Spleen (tissue), 11 donors: Measurements from ENCODE around the gene CAMTA1. TPM values are rescaled to one million over a fixed set of nuclear protein-coding genes. Genes with fewer than 3 reads are reported as not detected.

Experiments
- DNase-seq: peaks from one replicate; pipeline ENCODE4 v3.0.0-alpha.2; 2020
- H3K27ac ChIP-seq, 8 donors: fragments of 200-600 bp; sonication (generic) in 7 of 8; 1 replicate in 4 of 8; 2 replicates in 4 of 8; pipeline versions ENCODE4 v1.5.0 to v1.8.0; 2016 to 2021; ENCODE audit warnings: inconsistent platforms in 4 of 8, mild to moderate bottlenecking in 4 of 8, moderate library complexity in 1 of 8
- H3K27me3 ChIP-seq, 7 donors: fragments of 200-600 bp; sonication (generic) in 6 of 7; replicated peaks in 1 of 7; 1 replicate in 4 of 7; 2 replicates in 3 of 7; pipeline versions ENCODE4 v1.5.0 to v1.8.0; 2016 to 2021; ENCODE audit warnings: inconsistent platforms in 3 of 7, mild to moderate bottlenecking in 1 of 7
- H3K36me3 ChIP-seq, 6 donors: fragments of 200-600 bp; sonication (generic) in 5 of 6; 1 replicate in 4 of 6; 2 replicates in 2 of 6; pipeline versions ENCODE4 v1.5.0 to v1.8.0; 2016 to 2021; ENCODE audit warnings: inconsistent platforms in 2 of 6
- H3K4me1 ChIP-seq, 6 donors: fragments of 200-600 bp; sonication (generic) in 5 of 6; 1 replicate in 3 of 6; 2 replicates in 3 of 6; pipeline versions ENCODE4 v1.5.0 to v1.8.0; 2016 to 2021; ENCODE audit warnings: inconsistent platforms in 3 of 6
- H3K4me3 ChIP-seq, 8 donors: fragments of 200-600 bp; sonication (generic) in 7 of 8; 1 replicate in 4 of 8; 2 replicates in 4 of 8; pipeline versions ENCODE4 v1.5.0 to v1.8.0; 2016 to 2021; ENCODE audit warnings: inconsistent platforms in 4 of 8, mild to moderate bottlenecking in 4 of 8, moderate library complexity in 2 of 8
- H3K9me3 ChIP-seq, 8 donors: fragments of 200-600 bp; sonication (generic) in 7 of 8; 1 replicate in 4 of 8; 2 replicates in 4 of 8; pipeline versions ENCODE4 v1.5.0 to v1.8.0; 2016 to 2021; ENCODE audit warnings: inconsistent platforms in 4 of 8
- CTCF ChIP-seq, 11 experiments: fragments of 200-600 bp in 7 of 11; fragments of 450-650 bp in 4 of 11; sonication (generic) in 4 of 11; IDR thresholded peaks in 8 of 11; conservative IDR thresholded peaks in 3 of 11; 1 replicate in 7 of 11; 2 replicates in 4 of 11; pipeline versions ENCODE4 v1.4.0 to v1.8.0; 2016 to 2021; ENCODE audit warnings: antibody characterized with exemption in 11 of 11, inconsistent platforms in 4 of 11, mild to moderate bottlenecking in 1 of 11
- POLR2A ChIP-seq, 3 donors: fragments of 450-650 bp; IDR thresholded peaks; one replicate each; pipeline ENCODE4 v1.5.1; 2017; ENCODE audit warnings: antibody characterized with exemption in 3 of 3, mild to moderate bottlenecking in 1 of 3
- POLR2AphosphoS5 ChIP-seq, 3 donors: sonication (generic); formaldehyde crosslinking; IDR thresholded peaks; one replicate each; pipeline ENCODE4 v1.5.1; 2017; ENCODE audit warnings: antibody characterized with exemption in 3 of 3
- WGBS, 5 donors: extraction: QIAGEN DNeasy Blood & Tissue Kit in 3 of 5; methylation state at CpG; one replicate each; pipeline versions ENCODE4 v1.1.5 to v1.1.7; 2013 to 2018; 5-methylcytosine and 5-hydroxymethylcytosine counted together
- intact Hi-C: fragments of 100-400 bp; cut with DNase I; formaldehyde crosslinking; loops from one replicate; pipeline ENCODE4 v1.15.0; 2023; ENCODE audit warnings: low total_unique reads
- polyA plus RNA-seq, 3 donors: library from polyadenylated mRNA; stranded (reverse); fragments of 200-250 nt; gene quantifications; one replicate each; pipeline ENCODE4 v1.2.1, GENCODE V29; 2013
- total RNA-seq, 7 donors: library from RNA; depleted of rRNA in 3 of 7; stranded (reverse); fragments of >200 nt in 3 of 7; fragmentation: NEBNext Ultra II Directional in 4 of 7; extraction: Animal tissue kit (Norgen Biotek cat#: 25700) in 4 of 7; gene quantifications; one replicate each; pipeline versions ENCODE4 v1.1.0 to v1.2.1, GENCODE V29; 2016 to 2021
- donor health status: healthy with polysubstance abuse.
- donor health status: DM: no; HTN: no; CAD: no; lungs with moderate emphysema.
- donor health status: DM: no; HTN: no; CAD: no.
- donor health status: Bipolar disorder and iron deficiency.
- donor health status: healthy.
- donor health status: DM: no; HTN: no; CAD: no.
- donor health status: DM: yes; HTN: yes; CAD: no.

The CAMTA1 gene
- total and polyA plus RNA-seq, 10 donors = 53.0 to 106 (median 77.3) TPM

- TF ChIP-seq POLR2A (IDR thresholded peaks at IDR 0.05) = no peak
- DNase-seq = no peak
- 63 to 80% (median 72%) methylated on average over 6 to 7 of the region's 7 CpGs for WGBS, 5 donors
These were observed 724.3 kb downstream of the CAMTA1 start for GRCh38 chr1:7509598-7509997.

GRCh38 chr1:7510389-7510931 lies 725.2 kb downstream of the CAMTA1 start:
- Histone ChIP-seq H3K36me3 (no peaks in the 10 kb centered on the region), H3K27ac (no peak overlapping the region), H3K4me1 (no peaks in the 10 kb centered on the region), H3K27me3 (peaks cover 0 to 39% (median 0%) of the 10 kb centered on the region in 7 donors), H3K9me3 (no peaks in the 10 kb centered on the region), H3K4me3 (no peak overlapping the region)
- 79 to 92% (median 85%) methylated on average over 4 to 7 of the region's 7 CpGs; no CpG with 5 or more reads in 1 of the 5 donors for WGBS, 5 donors
- DNase-seq = no peak
- intact Hi-C loops = no loop called here
- TF ChIP-seq POLR2AphosphoS5 (IDR thresholded peaks at IDR 0.05) (no peak), POLR2A (IDR thresholded peaks at IDR 0.05) (no peak), CTCF (IDR thresholded peaks at IDR 0.05 in 8 of 11, conservative IDR thresholded peaks at IDR 0.05 in 3 of 11) (no peak)

More at GRCh38 chr1:7509598-7509997, 724.3 kb downstream of the CAMTA1 start:
- no peaks in the 10 kb centered on the region for H3K9me3 ChIP-seq
- no peaks in the 10 kb centered on the region for H3K36me3 ChIP-seq
- intact Hi-C loops = no loop called here
- H3K27ac ChIP-seq = no peak overlapping the region
- no peaks in the 10 kb centered on the region for H3K4me1 ChIP-seq
- peaks cover 0 to 32% (median 0%) of the 10 kb centered on the region in 7 donors for H3K27me3 ChIP-seq
- H3K4me3 ChIP-seq = no peak overlapping the region

GRCh38 chr1:7511381-7511780 lies 726.1 kb downstream of the CAMTA1 start:
- H3K4me1 ChIP-seq = no peaks in the 10 kb centered on the region
- DNase-seq = no peak
- peaks cover 0 to 43% (median 0%) of the 10 kb centered on the region in 7 donors for H3K27me3 ChIP-seq
- no peaks in the 10 kb centered on the region for H3K9me3 ChIP-seq
- H3K36me3 ChIP-seq = no peaks in the 10 kb centered on the region
- intact Hi-C loops = no loop called here
- no peak overlapping the region for H3K27ac ChIP-seq
- 25 to 44% (median 33%) methylated on average over 2 of the region's 2 CpGs for WGBS, 5 donors
- no peak overlapping the region for H3K4me3 ChIP-seq
- no peak for TF ChIP-seq CTCF (IDR thresholded peaks at IDR 0.05 in 8 of 11, conservative IDR thresholded peaks at IDR 0.05 in 3 of 11)
- TF ChIP-seq POLR2A (IDR thresholded peaks at IDR 0.05) = no peak
- TF ChIP-seq POLR2AphosphoS5 (IDR thresholded peaks at IDR 0.05) = no peak

GRCh38 chr1:7513081-7513480 lies 727.8 kb downstream of the CAMTA1 start:
- Histone ChIP-seq H3K4me1 (no peaks in the 10 kb centered on the region), H3K4me3 (no peak overlapping the region), H3K36me3 (no peaks in the 10 kb centered on the region), H3K27ac (no peak overlapping the region), H3K9me3 (no peaks in the 10 kb centered on the region), H3K27me3 (peaks cover 0 to 39% (median 0%) of the 10 kb centered on the region in 7 donors)
- DNase-seq = no peak
- intact Hi-C loops = no loop called here
- WGBS, 5 donors = 87 to 90% (median 90%) methylated on average over 8 to 10 of the region's 10 CpGs
- TF ChIP-seq CTCF (IDR thresholded peaks at IDR 0.05 in 8 of 11, conservative IDR thresholded peaks at IDR 0.05 in 3 of 11) = no peak
- no peak for TF ChIP-seq POLR2AphosphoS5 (IDR thresholded peaks at IDR 0.05)
- TF ChIP-seq POLR2A (IDR thresholded peaks at IDR 0.05) = no peak
